Measurements from ENCODE around the gene ATP6V0C. TPM values are rescaled to one million over a fixed set of nuclear protein-coding genes. Genes with fewer than 3 reads are reported as not detected.
"Not testable (repeated sequence)": the region's sequence is repeated elsewhere in the genome, so short reads cannot be mapped to it uniquely, and the experiment has no call there.

ATP6V0C gene
- total RNA-seq, 8 experiments from 2014 or later, result 24.7 to 75.3 (median 47.4) TPM

DNA sequence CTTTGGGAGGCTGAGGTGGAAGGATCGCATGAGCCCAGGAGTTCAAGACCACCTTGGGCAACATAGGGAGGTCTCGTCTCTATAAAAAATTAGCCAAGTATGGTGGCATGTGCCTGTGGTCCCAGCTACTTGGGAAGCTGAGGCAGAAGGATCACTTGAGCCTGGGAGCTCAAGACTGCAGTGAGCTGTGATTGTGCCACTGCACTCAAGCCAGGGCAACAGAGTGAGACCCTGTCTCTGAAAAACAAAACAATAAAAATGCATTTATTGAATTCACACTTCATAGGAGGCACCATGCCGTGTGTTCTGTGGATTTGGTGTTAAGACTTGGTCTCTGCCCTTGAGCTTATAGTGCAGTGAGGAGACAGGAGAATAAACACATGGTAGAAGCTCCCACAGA, 36.4 kb upstream of the ATP6V0C start:
- WGBS, 10 experiments, result 60 to 100% (median 100%) methylated on average over 1 to 3 of the region's 3 CpGs; no CpG with 5 or more reads in 3 of the 10 experiments
- H3K4me1 ChIP-seq (replicated peaks in 1 of 2), result peaks cover 21 to 24% of the 10 kb centered on the region in 2 donors
- in situ Hi-C loops (cut with MboI; ENCODE audit: low pct_unique_long_range_greater_than_20kb in 2 of 9, low sequenced_read_pairs in 9 of 9, unreplicated experiment in 9 of 9), result loop anchor here in 1 of 9 experiments (25.0 kb wide), 1 partner anchor 140 kb away; the partner anchor contains the start of gene ABCA3
- H3K4me3 ChIP-seq, result no peak overlapping the region
- H3K27ac ChIP-seq, result no peak overlapping the region
- no peak for ATAC-seq (replicated peaks in 6 of 8)

DNA sequence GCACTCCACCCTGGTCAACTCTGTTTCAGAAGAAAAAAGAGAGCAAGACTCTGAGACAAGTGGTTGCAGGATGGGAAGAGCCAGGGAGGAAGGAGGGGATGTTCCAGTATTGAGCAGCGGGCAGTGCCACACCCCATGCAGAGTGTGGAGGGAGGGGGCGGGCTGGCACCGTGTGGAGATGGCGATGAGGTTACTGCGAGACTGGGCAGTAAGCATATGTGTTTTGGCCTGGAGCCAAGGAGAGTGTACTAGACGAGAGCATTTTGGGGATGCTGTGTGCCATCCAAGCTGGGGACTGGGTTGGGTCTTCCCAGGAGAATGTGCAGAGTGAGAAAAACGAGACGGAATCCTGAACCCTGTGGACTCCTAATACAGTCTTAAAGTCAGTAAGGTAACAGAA, 35.5 kb upstream of the ATP6V0C start:
- in situ Hi-C loops (cut with MboI; ENCODE audit: low pct_unique_long_range_greater_than_20kb in 2 of 9, low sequenced_read_pairs in 9 of 9, unreplicated experiment in 9 of 9), result loop anchor here in 1 of 9 experiments (25.0 kb wide), 1 partner anchor 141 kb away; the partner anchor contains the start of gene ABCA3
- Histone ChIP-seq H3K4me1 (replicated peaks in 1 of 2) (peaks cover 15 to 16% of the 10 kb centered on the region in 2 donors), H3K27ac (no peak overlapping the region), H3K4me3 (no peak overlapping the region)
- ATAC-seq (replicated peaks in 6 of 8), result no peak
- 40 to 100% (median 81%) methylated on average over 1 to 8 of the region's 8 CpGs; no CpG with 5 or more reads in 6 of the 10 experiments for WGBS, 10 experiments

DNA sequence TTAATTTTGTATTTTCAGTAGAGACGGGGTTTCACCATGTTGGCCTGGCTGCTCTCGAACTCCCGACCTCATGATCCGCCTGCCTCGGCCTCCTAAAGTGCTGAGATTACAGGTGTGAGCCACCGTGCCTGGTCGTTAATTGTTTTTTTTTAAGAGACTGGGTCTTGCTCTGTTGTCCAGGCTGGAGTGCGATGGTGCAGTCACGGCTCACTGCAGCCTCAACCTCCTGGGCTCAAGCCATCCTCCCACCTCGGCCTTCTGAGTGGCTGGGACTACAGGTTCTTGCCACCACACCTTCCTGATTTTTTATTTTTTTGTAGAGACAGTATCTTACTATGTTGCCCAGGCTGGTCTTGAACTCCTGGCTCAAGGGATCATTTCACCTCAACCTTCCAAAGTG, 33.8 kb upstream of the ATP6V0C start:
- not testable (repeated sequence) for H3K4me3 ChIP-seq; ATAC-seq (replicated peaks in 6 of 8); H3K27ac ChIP-seq
- peaks cover 13 to 14% of the 10 kb centered on the region in 2 donors for H3K4me1 ChIP-seq (replicated peaks in 1 of 2)
- in situ Hi-C loops (cut with MboI; ENCODE audit: low pct_unique_long_range_greater_than_20kb in 2 of 9, low sequenced_read_pairs in 9 of 9, unreplicated experiment in 9 of 9), result loop anchor here in 1 of 9 experiments (25.0 kb wide), 1 partner anchor 143 kb away; the partner anchor contains the start of gene ABCA3
- 93 to 100% (median 100%) methylated on average over 1 to 10 of the region's 10 CpGs; no CpG with 5 or more reads in 1 of the 10 experiments for WGBS, 10 experiments

DNA sequence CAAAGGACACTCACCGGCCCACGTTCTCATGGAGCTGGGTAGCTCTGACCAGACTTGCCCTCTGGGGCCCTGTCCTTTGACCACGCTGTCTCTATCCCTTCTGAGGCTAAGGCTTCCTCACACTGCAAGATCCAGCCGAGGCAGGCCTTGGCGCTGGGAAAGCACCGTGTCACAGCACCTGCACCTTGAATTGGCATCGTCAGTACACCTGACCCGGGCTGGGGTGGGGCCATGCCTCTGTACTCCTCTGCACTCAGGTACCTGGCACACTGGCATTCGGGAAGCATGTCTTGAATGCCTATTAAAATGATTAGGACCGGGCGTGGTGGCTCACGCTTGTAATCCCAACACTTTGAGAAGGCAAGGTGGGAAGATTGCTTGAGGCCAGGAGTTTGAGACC, 32.8 kb upstream of the ATP6V0C start:
- WGBS, 10 experiments, result 80 to 91% (median 82%) methylated on average over 1 to 8 of the region's 12 CpGs; no CpG with 5 or more reads in 4 of the 10 experiments

DNA sequence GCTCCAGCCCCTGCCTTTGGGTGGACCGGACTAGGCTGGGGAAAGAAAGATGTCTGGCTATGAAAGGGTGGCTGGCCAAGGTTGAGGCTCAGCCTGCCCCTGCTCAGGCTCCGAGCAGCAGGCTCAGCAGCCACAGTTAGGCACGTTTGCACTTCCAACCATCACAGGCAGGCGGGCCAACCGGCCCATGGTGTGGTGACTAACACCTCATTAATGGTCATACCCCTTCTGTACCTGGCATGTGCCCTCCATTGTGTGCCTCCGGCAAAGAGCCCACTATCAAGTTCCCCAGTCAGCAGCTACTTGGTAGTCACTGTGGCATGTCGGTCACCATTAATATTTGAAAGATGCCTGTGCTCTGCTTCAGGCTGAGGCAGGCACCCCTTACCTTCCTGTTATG, 32.1 kb upstream of the ATP6V0C start:
- ATAC-seq (replicated peaks in 6 of 8), result no peak
- peaks cover 4 to 9% of the 10 kb centered on the region in 2 donors for H3K4me1 ChIP-seq (replicated peaks in 1 of 2)
- WGBS, 10 experiments, result 63 to 100% (median 82%) methylated on average over 2 to 5 of the region's 7 CpGs; no CpG with 5 or more reads in 4 of the 10 experiments
- in situ Hi-C loops (cut with MboI; ENCODE audit: low pct_unique_long_range_greater_than_20kb in 2 of 9, low sequenced_read_pairs in 9 of 9, unreplicated experiment in 9 of 9), result loop anchor here in 1 of 9 experiments (25.0 kb wide), 1 partner anchor 144 kb away; the partner anchor contains the start of gene ABCA3
- H3K27ac ChIP-seq, result no peak overlapping the region
- no peak overlapping the region for H3K4me3 ChIP-seq

More for the DNA sequence above, 32.8 kb upstream of the ATP6V0C start:
- no peak for ATAC-seq (replicated peaks in 6 of 8)
- no peak overlapping the region for H3K4me3 ChIP-seq
- in situ Hi-C loops (cut with MboI; ENCODE audit: low pct_unique_long_range_greater_than_20kb in 2 of 9, low sequenced_read_pairs in 9 of 9, unreplicated experiment in 9 of 9), result loop anchor here in 1 of 9 experiments (25.0 kb wide), 1 partner anchor 144 kb away; the partner anchor contains the start of gene ABCA3
- no peak overlapping the region for H3K27ac ChIP-seq
- peaks cover 11 to 16% of the 10 kb centered on the region in 2 donors for H3K4me1 ChIP-seq (replicated peaks in 1 of 2)

DNA sequence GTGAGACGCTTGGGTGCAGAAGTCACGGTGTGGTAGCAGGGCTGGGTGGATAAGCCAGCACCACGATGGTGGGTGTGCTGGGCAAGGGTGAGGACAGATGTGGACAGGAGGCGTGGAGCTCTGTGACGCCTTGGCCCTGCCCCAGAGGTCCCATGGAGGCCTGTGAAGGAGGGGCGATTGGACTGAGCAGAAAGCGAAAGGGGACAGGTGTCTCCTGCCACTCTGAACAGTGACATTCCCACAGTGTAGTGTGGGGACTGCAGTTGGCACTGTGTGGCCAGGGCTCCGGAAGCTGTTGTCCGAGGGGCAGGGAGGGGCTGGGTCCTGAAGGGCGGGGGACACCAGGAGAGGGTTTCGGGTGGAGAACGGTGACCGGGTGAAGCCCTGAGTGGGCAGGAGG, 31.5 kb upstream of the ATP6V0C start:
- H3K27ac ChIP-seq, result no peak overlapping the region
- peak in 1 of 8 experiments; percentile 5 for ATAC-seq (replicated peaks in 6 of 8)
- WGBS, 10 experiments, result 18 to 93% (median 80%) methylated on average over 1 to 6 of the region's 13 CpGs; no CpG with 5 or more reads in 7 of the 10 experiments
- in situ Hi-C loops (cut with MboI; ENCODE audit: low pct_unique_long_range_greater_than_20kb in 2 of 9, low sequenced_read_pairs in 9 of 9, unreplicated experiment in 9 of 9), result loop anchor here in 1 of 9 experiments (25.0 kb wide), 1 partner anchor 145 kb away; the partner anchor contains the start of gene ABCA3
- H3K4me1 ChIP-seq (replicated peaks in 1 of 2), result peaks cover 3 to 13% of the 10 kb centered on the region in 2 donors
- no peak overlapping the region for H3K4me3 ChIP-seq

DNA sequence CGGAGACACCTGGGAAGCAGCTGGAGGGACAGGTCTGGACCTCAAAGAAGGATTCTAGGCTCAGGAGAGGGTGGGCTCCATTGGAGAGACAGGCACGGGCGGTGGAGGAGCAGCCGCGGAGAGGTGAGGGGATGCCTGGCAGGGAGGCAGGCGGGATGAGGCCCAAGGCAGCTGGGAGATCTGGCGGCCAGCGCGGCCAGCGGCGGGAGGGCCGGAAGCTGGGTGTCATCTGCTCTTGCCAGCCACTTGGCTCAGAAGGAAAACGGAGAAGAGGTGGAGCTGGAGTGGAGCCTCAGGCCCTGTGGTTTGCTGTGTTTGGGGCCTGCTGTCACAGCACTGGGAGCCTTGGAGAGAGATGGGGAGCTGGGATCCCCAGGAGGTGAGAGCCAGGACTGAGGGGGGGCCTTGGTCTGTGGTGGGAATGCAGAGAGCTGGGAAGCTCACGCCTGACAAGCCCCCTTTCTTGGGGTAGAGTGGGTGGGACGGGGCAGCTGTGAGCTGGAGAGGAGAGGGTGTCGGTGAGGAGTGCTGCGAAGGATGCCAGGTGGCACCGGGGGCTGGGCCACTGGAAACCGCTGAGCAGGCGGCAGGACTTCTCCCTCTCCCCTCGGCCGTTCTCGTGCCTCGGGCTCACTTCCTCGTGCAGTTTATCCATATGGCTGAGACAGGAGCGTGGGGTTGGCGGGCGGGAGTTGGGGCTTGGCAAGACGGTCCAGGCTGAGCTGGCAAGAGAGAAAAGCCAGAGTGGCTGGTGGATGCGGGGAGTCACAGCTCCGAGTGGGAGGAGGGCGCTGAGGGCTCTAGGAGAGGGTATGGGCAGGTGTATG, 30.8 kb upstream of the ATP6V0C start:
- peak in 7 of 8 experiments; percentile 7 to 94 (median 24) for ATAC-seq (replicated peaks in 6 of 8)
- 0 to 100% (median 45%) methylated on average over 1 to 5 of the region's 32 CpGs; no CpG with 5 or more reads in 6 of the 10 experiments for WGBS, 10 experiments
- H3K4me3 ChIP-seq, result no peak overlapping the region
- peaks cover 3 to 15% of the 10 kb centered on the region in 2 donors for H3K4me1 ChIP-seq (replicated peaks in 1 of 2)
- no peak overlapping the region for H3K27ac ChIP-seq
- in situ Hi-C loops (cut with MboI; ENCODE audit: low pct_unique_long_range_greater_than_20kb in 2 of 9, low sequenced_read_pairs in 9 of 9, unreplicated experiment in 9 of 9), result loop anchor here in 1 of 9 experiments (25.0 kb wide), 1 partner anchor 146 kb away; the partner anchor contains the start of gene ABCA3

GRCh38 chr16:2483939-2484897, 29.5 kb upstream of the ATP6V0C start:
- no peak for ATAC-seq (replicated peaks in 6 of 8)
- 80 to 100% (median 89%) methylated on average over 1 to 8 of the region's 16 CpGs; no CpG with 5 or more reads in 4 of the 10 experiments for WGBS, 10 experiments
- H3K27ac ChIP-seq, result no peak overlapping the region
- H3K4me1 ChIP-seq (replicated peaks in 1 of 2), result peaks cover 3 to 15% of the 10 kb centered on the region in 2 donors
- in situ Hi-C loops (cut with MboI; ENCODE audit: low pct_unique_long_range_greater_than_20kb in 2 of 9, low sequenced_read_pairs in 9 of 9, unreplicated experiment in 9 of 9), result loop anchor here in 1 of 9 experiments (25.0 kb wide), 1 partner anchor 147 kb away; the partner anchor contains the start of gene ABCA3
- no peak overlapping the region for H3K4me3 ChIP-seq

GRCh38 chr16:2484898-2485508, 28.7 kb upstream of the ATP6V0C start:
- Histone ChIP-seq H3K27ac (no peak overlapping the region), H3K4me1 (replicated peaks in 1 of 2) (peaks cover 3 to 15% of the 10 kb centered on the region in 2 donors), H3K4me3 (no peak overlapping the region)
- WGBS, 10 experiments, result 67 to 100% (median 82%) methylated on average over 4 to 8 of the region's 13 CpGs; no CpG with 5 or more reads in 5 of the 10 experiments
- in situ Hi-C loops (cut with MboI; ENCODE audit: low pct_unique_long_range_greater_than_20kb in 2 of 9, low sequenced_read_pairs in 9 of 9, unreplicated experiment in 9 of 9), result loop anchor here in 1 of 9 experiments (25.0 kb wide), 1 partner anchor 148 kb away; the partner anchor contains the start of gene ABCA3
- ATAC-seq (replicated peaks in 6 of 8), result no peak

DNA sequence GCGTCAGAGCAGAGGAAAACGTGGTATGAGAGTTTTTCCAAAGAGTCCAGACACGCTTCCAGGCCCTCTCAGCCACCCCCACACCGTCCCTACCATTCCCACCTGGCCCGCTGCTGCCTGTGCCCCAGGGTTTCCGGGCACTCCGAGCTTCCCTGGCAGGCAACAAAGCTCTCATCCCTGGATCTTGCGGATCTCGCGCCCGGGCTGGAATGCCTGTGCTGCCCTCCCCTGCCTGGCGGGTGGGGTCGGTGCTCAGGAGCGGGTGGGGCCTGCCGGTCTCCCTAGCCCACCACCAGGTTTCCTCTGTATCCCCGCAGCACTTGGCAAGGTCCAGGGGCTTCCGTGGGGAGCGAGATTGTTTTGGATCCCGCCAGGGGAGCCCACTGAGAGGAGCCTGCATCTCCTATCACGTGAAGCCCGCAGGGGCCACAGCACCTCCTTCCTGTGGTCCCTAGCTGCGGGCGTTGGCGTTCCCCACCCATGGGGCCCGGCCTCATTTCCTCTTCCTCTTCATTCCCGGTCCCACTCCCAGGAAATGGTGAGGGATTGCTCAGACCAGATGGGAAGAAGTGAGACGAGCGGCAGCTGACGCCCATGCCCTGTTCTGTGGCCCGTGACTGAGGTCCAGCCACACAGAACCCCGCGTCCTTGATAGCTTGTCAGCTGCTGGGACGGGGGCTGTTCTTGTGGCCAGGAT, 27.8 kb upstream of the ATP6V0C start:
- WGBS, 10 experiments, result 30 to 93% (median 82%) methylated on average over 2 to 13 of the region's 33 CpGs; no CpG with 5 or more reads in 6 of the 10 experiments
- in situ Hi-C loops (cut with MboI; ENCODE audit: low pct_unique_long_range_greater_than_20kb in 2 of 9, low sequenced_read_pairs in 9 of 9, unreplicated experiment in 9 of 9), result loop anchor here in 1 of 9 experiments (25.0 kb wide), 1 partner anchor 149 kb away; the partner anchor contains the start of gene ABCA3
- Histone ChIP-seq H3K4me3 (no peak overlapping the region), H3K4me1 (replicated peaks in 1 of 2) (peaks cover 3 to 15% of the 10 kb centered on the region in 2 donors), H3K27ac (no peak overlapping the region)
- peak in 1 of 8 experiments; percentile 13 for ATAC-seq (replicated peaks in 6 of 8)

Measured in motor neuron (in vitro differentiated cells).